ENCODE results near the gene TNS1.

The TNS1 gene

GRCh38 chr2:217857624-217858506 is 144.9 kb downstream of the TNS1 start:
- H3K9ac ChIP-seq (ENCODE audit: low read length) = peak overlapping the region; percentile 41
- H3K9me3 ChIP-seq (ENCODE audit: low read length) = no peaks in the 10 kb centered on the region
- peaks cover 85% of the 10 kb centered on the region for H3K36me3 ChIP-seq (ENCODE audit: insufficient read depth, low read length)
- peak overlapping the region; percentile 91 for H3K27ac ChIP-seq (ENCODE audit: low read depth, low read length)
- H3K27me3 ChIP-seq (ENCODE audit: control insufficient read depth in 1 of 2, insufficient read depth in 2 of 2, low read length in 2 of 2) = no peaks in the 10 kb centered on the region
- H3K4me3 ChIP-seq (ENCODE audit: low read depth in 1 of 2, low read length in 2 of 2) = peak overlapping the region; percentile 27 to 34
- H3K4me1 ChIP-seq (ENCODE audit: insufficient read depth, low read length) = peaks cover 94% of the 10 kb centered on the region

GRCh38 chr2:217856871-217857270 is 145.9 kb downstream of the TNS1 start:
- Histone ChIP-seq H3K4me1 (ENCODE audit: insufficient read depth, low read length) (peaks cover 98% of the 10 kb centered on the region), H3K36me3 (ENCODE audit: insufficient read depth, low read length) (peaks cover 85% of the 10 kb centered on the region), H3K9me3 (ENCODE audit: low read length) (no peaks in the 10 kb centered on the region), H3K4me3 (ENCODE audit: low read depth in 1 of 2, low read length in 2 of 2) (no peak overlapping the region), H3K27ac (ENCODE audit: low read depth, low read length) (peak overlapping the region; percentile 91), H3K9ac (ENCODE audit: low read length) (no peak overlapping the region), H3K27me3 (ENCODE audit: control insufficient read depth in 1 of 2, insufficient read depth in 2 of 2, low read length in 2 of 2) (no peaks in the 10 kb centered on the region)

GRCh38 chr2:217856159-217856558 is 146.6 kb downstream of the TNS1 start:
- Histone ChIP-seq H3K36me3 (ENCODE audit: insufficient read depth, low read length) (peaks cover 78% of the 10 kb centered on the region), H3K27me3 (ENCODE audit: control insufficient read depth in 1 of 2, insufficient read depth in 2 of 2, low read length in 2 of 2) (no peaks in the 10 kb centered on the region), H3K27ac (ENCODE audit: low read depth, low read length) (peak overlapping the region; percentile 91), H3K9ac (ENCODE audit: low read length) (no peak overlapping the region), H3K9me3 (ENCODE audit: low read length) (no peaks in the 10 kb centered on the region), H3K4me1 (ENCODE audit: insufficient read depth, low read length) (peaks cover 98% of the 10 kb centered on the region), H3K4me3 (ENCODE audit: low read depth in 1 of 2, low read length in 2 of 2) (no peak overlapping the region)

- no peak overlapping the region for H3K4me3 ChIP-seq (ENCODE audit: low read depth in 1 of 2, low read length in 2 of 2)
- H3K4me1 ChIP-seq (ENCODE audit: insufficient read depth, low read length) = peaks cover 98% of the 10 kb centered on the region
- H3K9ac ChIP-seq (ENCODE audit: low read length) = no peak overlapping the region
Observed at GRCh38 chr2:217854684-217855420, 147.9 kb downstream of the TNS1 start.

GRCh38 chr2:217853961-217854360 is 148.8 kb downstream of the TNS1 start:
- Histone ChIP-seq H3K4me3 (ENCODE audit: low read depth in 1 of 2, low read length in 2 of 2) (no peak overlapping the region), H3K4me1 (ENCODE audit: insufficient read depth, low read length) (peaks cover 98% of the 10 kb centered on the region), H3K27me3 (ENCODE audit: control insufficient read depth in 1 of 2, insufficient read depth in 2 of 2, low read length in 2 of 2) (no peaks in the 10 kb centered on the region), H3K27ac (ENCODE audit: low read depth, low read length) (peak overlapping the region; percentile 57), H3K36me3 (ENCODE audit: insufficient read depth, low read length) (peaks cover 70% of the 10 kb centered on the region), H3K9ac (ENCODE audit: low read length) (no peak overlapping the region), H3K9me3 (ENCODE audit: low read length) (no peaks in the 10 kb centered on the region)

More at GRCh38 chr2:217854684-217855420, 147.9 kb downstream of the TNS1 start:
- Histone ChIP-seq H3K36me3 (ENCODE audit: insufficient read depth, low read length) (peaks cover 70% of the 10 kb centered on the region), H3K27ac (ENCODE audit: low read depth, low read length) (peak overlapping the region; percentile 60), H3K27me3 (ENCODE audit: control insufficient read depth in 1 of 2, insufficient read depth in 2 of 2, low read length in 2 of 2) (no peaks in the 10 kb centered on the region), H3K9me3 (ENCODE audit: low read length) (no peaks in the 10 kb centered on the region)

- no peaks in the 10 kb centered on the region for H3K27me3 ChIP-seq (ENCODE audit: control insufficient read depth in 1 of 2, insufficient read depth in 2 of 2, low read length in 2 of 2)
- no peak overlapping the region for H3K4me3 ChIP-seq (ENCODE audit: low read depth in 1 of 2, low read length in 2 of 2)
- H3K27ac ChIP-seq (ENCODE audit: low read depth, low read length) = peak overlapping the region; percentile 57
- H3K9ac ChIP-seq (ENCODE audit: low read length) = no peak overlapping the region
- H3K9me3 ChIP-seq (ENCODE audit: low read length) = no peaks in the 10 kb centered on the region
- H3K4me1 ChIP-seq (ENCODE audit: insufficient read depth, low read length) = peaks cover 94% of the 10 kb centered on the region
- H3K36me3 ChIP-seq (ENCODE audit: insufficient read depth, low read length) = peaks cover 75% of the 10 kb centered on the region
Observed at GRCh38 chr2:217853301-217853881, 149.4 kb downstream of the TNS1 start.

GRCh38 chr2:217852555-217853211 is 150.1 kb downstream of the TNS1 start:
- H3K27ac ChIP-seq (ENCODE audit: low read depth, low read length) = peak overlapping the region; percentile 57
- no peak overlapping the region for H3K4me3 ChIP-seq (ENCODE audit: low read depth in 1 of 2, low read length in 2 of 2)
- H3K27me3 ChIP-seq (ENCODE audit: control insufficient read depth in 1 of 2, insufficient read depth in 2 of 2, low read length in 2 of 2) = no peaks in the 10 kb centered on the region
- H3K36me3 ChIP-seq (ENCODE audit: insufficient read depth, low read length) = peaks cover 79% of the 10 kb centered on the region
- no peaks in the 10 kb centered on the region for H3K9me3 ChIP-seq (ENCODE audit: low read length)
- no peak overlapping the region for H3K9ac ChIP-seq (ENCODE audit: low read length)
- H3K4me1 ChIP-seq (ENCODE audit: insufficient read depth, low read length) = peaks cover 92% of the 10 kb centered on the region

- H3K36me3 ChIP-seq (ENCODE audit: insufficient read depth, low read length) = peaks cover 79% of the 10 kb centered on the region
- no peaks in the 10 kb centered on the region for H3K27me3 ChIP-seq (ENCODE audit: control insufficient read depth in 1 of 2, insufficient read depth in 2 of 2, low read length in 2 of 2)
- peaks cover 92% of the 10 kb centered on the region for H3K4me1 ChIP-seq (ENCODE audit: insufficient read depth, low read length)
- H3K9ac ChIP-seq (ENCODE audit: low read length) = peak overlapping the region; percentile 9
- H3K9me3 ChIP-seq (ENCODE audit: low read length) = no peaks in the 10 kb centered on the region
- H3K4me3 ChIP-seq (ENCODE audit: low read depth in 1 of 2, low read length in 2 of 2) = peak overlapping the region in 1 of 2 donors; percentile 33
- H3K27ac ChIP-seq (ENCODE audit: low read depth, low read length) = peak overlapping the region; percentile 58
Observed at GRCh38 chr2:217851191-217852020, 151.4 kb downstream of the TNS1 start.

GRCh38 chr2:217849154-217849975 is 153.4 kb downstream of the TNS1 start:
- peak overlapping the region in 1 of 2 donors; percentile 13 for H3K4me3 ChIP-seq (ENCODE audit: low read depth in 1 of 2, low read length in 2 of 2)
- peaks cover 89% of the 10 kb centered on the region for H3K4me1 ChIP-seq (ENCODE audit: insufficient read depth, low read length)
- H3K9me3 ChIP-seq (ENCODE audit: low read length) = peaks cover 7% of the 10 kb centered on the region
- peak overlapping the region; percentile 58 for H3K27ac ChIP-seq (ENCODE audit: low read depth, low read length)
- no peak overlapping the region for H3K9ac ChIP-seq (ENCODE audit: low read length)
- H3K36me3 ChIP-seq (ENCODE audit: insufficient read depth, low read length) = peaks cover 79% of the 10 kb centered on the region
- no peaks in the 10 kb centered on the region for H3K27me3 ChIP-seq (ENCODE audit: control insufficient read depth in 1 of 2, insufficient read depth in 2 of 2, low read length in 2 of 2)
